HepG2 (cell line): Measurements from ENCODE around the gene PAK1IP1. TPM values are rescaled to one million over a fixed set of nuclear protein-coding genes. Genes with fewer than 3 reads are reported as not detected.

Source experiments
- MED13 ChIP-seq: sonication (generic); formaldehyde crosslinking; IDR thresholded peaks from 2 replicates; pipeline ENCODE4 v1.5.0; 2020; ENCODE audit warnings: missing genetic modification reagents
- PBX3 ChIP-seq: sonication (generic); formaldehyde crosslinking; IDR thresholded peaks from 2 replicates; pipeline ENCODE4 v1.8.1; 2023; ENCODE audit warnings: missing genetic modification reagents, inconsistent platforms, borderline replicate concordance
- SKIL ChIP-seq: sonication (generic); formaldehyde crosslinking; IDR thresholded peaks from 2 replicates; pipeline ENCODE4 v1.8.0; 2022; ENCODE audit warnings: missing genetic modification reagents, mild to moderate bottlenecking, moderate library complexity, borderline replicate concordance
- SRF ChIP-seq: IDR thresholded peaks from 2 replicates; pipeline ENCODE4 v1.6.1; 2011; ENCODE audit warnings: mild to moderate bottlenecking, low read depth, low read length, moderate library complexity
- ZNF18 ChIP-seq: sonication (generic); formaldehyde crosslinking; IDR thresholded peaks from 2 replicates; pipeline ENCODE4 v1.8.0; 2022; ENCODE audit warnings: mild to moderate bottlenecking, missing genetic modification reagents; ENCODE audit not compliant: insufficient replicate concordance
- ZNF446 ChIP-seq: sonication (generic); formaldehyde crosslinking; IDR thresholded peaks from 2 replicates; pipeline ENCODE4 v1.5.0; 2020; ENCODE audit warnings: mild to moderate bottlenecking, missing genetic modification reagents
- polyA plus RNA-seq, 8 experiments: library from polyadenylated mRNA; depleted of rRNA in 3 of 8; stranded (reverse) in 7 of 8; unstranded in 1 of 8; fragments of >200 nt; fragmentation: Illumina TruSeq in 4 of 8; extraction: Trizol in 4 of 8; gene quantifications; 2 replicates each; pipeline versions ENCODE4 v1.2.1 to v1.2.3, GENCODE V29; 2011 to 2016; ENCODE audit warnings: low read depth in 4 of 8, missing spikeins in 1 of 8, mixed read lengths in 1 of 8; ENCODE audit not compliant: insufficient read depth in 1 of 8
- total RNA-seq, 5 experiments: library from RNA; depleted of rRNA; stranded (reverse); fragments of >200 nt; fragmentation: Illumina TruSeq; extraction: Trizol; gene quantifications; 2 replicates each; pipeline ENCODE4 v1.2.3, GENCODE V29; 2016; ENCODE audit warnings: low read depth in 1 of 5

Gene PAK1IP1
- total and polyA plus RNA-seq, 2 of the 13 experiments (the other 11 are each of a cell fraction or from before 2014, with no cell fraction given) = 23.4 to 66.2 TPM

GRCh38 chr6:10720265-10720959 lies 25.6 kb downstream of the PAK1IP1 start (continued):
- TF ChIP-seq ZNF18 (CRISPR knock-in tag) (peak; percentile 50), ZNF446 (peak; percentile 83; the same call in 1 of the 2 replicates), MED13 (CRISPR knock-in tag) (0 out of 2 replicates have a peak, but pooled peaks have one; percentile 22), SKIL (CRISPR knock-in tag) (peak; percentile 9; the same call in 1 of the 2 replicates), SRF (no peak), PBX3 (no peak)
